IMR-90 (cell line): ENCODE results near the gene TNK2. TPM values are rescaled to one million over a fixed set of nuclear protein-coding genes. Genes with fewer than 3 reads are reported as not detected.

ENCODE experiments used
- ATAC-seq: fragments of 200-7000 bp; cut with Tn5 transposase; 2 replicates; pipeline ENCODE4 v1.9.1; 2020; ENCODE audit warnings: low read depth, mild to moderate bottlenecking, moderate library complexity
- BruUV-seq: library from RNA; stranded (reverse); fragments of 400-500 nt; replicated peaks from 2 replicates; lab custom pipeline; 2021; lab: Mats Ljungman, UMichigan
- CTCF ChIA-PET: fragments of 300-600 bp; formaldehyde crosslinking; extraction: SDS; loops from one replicate; lab custom pipeline; 2021; ENCODE audit warnings: antibody characterized with exemption; lab: Yijun Ruan, JAX
- POLR2A ChIA-PET: fragments of 300-600 bp; sonication (Branson Sonifier 250); formaldehyde crosslinking; loops from one replicate; lab custom pipeline; 2022; ENCODE audit warnings: antibody characterized with exemption; ENCODE audit not compliant: unreplicated experiment; lab: Charles Lee
- DNase-seq: peaks from one replicate; pipeline ENCODE4 v3.0.0; 2013
- H2AFZ ChIP-seq: replicated peaks from 2 replicates; pipeline ENCODE3; 2013; ENCODE audit warnings: low read length, mild to moderate bottlenecking; ENCODE audit not compliant: poor library complexity
- H2AK5ac ChIP-seq: 2 replicates; pipeline ENCODE4 v1.6.1; 2013; ENCODE audit warnings: low read depth, low read length, inconsistent platforms
- H2AK9ac ChIP-seq: replicated peaks from 2 replicates; pipeline ENCODE3; 2013; ENCODE audit warnings: mild to moderate bottlenecking, low read depth, low read length, moderate library complexity; ENCODE audit not compliant: poor library complexity
- H2BK120ac ChIP-seq: 2 replicates; pipeline ENCODE4 v1.6.1; 2013; ENCODE audit warnings: low read depth, low read length, inconsistent platforms
- H2BK15ac ChIP-seq: 3 replicates; pipeline ENCODE4 v1.6.1; 2013; ENCODE audit warnings: low read depth, low read length, inconsistent platforms
- H2BK20ac ChIP-seq: 2 replicates; pipeline ENCODE4 v1.6.1; 2013; ENCODE audit warnings: low read depth, mild to moderate bottlenecking, inconsistent platforms, low read length, moderate library complexity
- H2BK5ac ChIP-seq: 2 replicates; pipeline ENCODE4 v1.6.1; 2013; ENCODE audit warnings: mild to moderate bottlenecking, low read depth, low read length, inconsistent platforms; ENCODE audit not compliant: poor library complexity, severe bottlenecking
- H3K14ac ChIP-seq: replicated peaks from 2 replicates; pipeline ENCODE4 v1.6.1; 2013; ENCODE audit warnings: low read depth, low read length, inconsistent platforms
- H3K18ac ChIP-seq: 2 replicates; pipeline ENCODE4 v1.6.1; 2013; ENCODE audit warnings: low read depth, low read length, control low read depth
- H3K23ac ChIP-seq: 2 replicates; pipeline ENCODE4 v1.6.1; 2013; ENCODE audit warnings: low read depth, low read length, inconsistent platforms
- H3K27ac ChIP-seq: 2 replicates; pipeline ENCODE4 v1.5.1; 2013; ENCODE audit warnings: mild to moderate bottlenecking, control low read depth, low read length; ENCODE audit not compliant: insufficient read depth
- H3K27me3 ChIP-seq: 2 replicates; pipeline ENCODE4 v1.6.1; 2013; ENCODE audit warnings: low read length; ENCODE audit not compliant: control insufficient read depth, insufficient read depth
- H3K36me3 ChIP-seq: 2 replicates; pipeline ENCODE4 v1.6.1; 2013; ENCODE audit warnings: low read length, mixed read lengths; ENCODE audit not compliant: control insufficient read depth, insufficient read depth
- H3K4ac ChIP-seq: 2 replicates; pipeline ENCODE4 v1.6.1; 2013; ENCODE audit warnings: low read depth, low read length, inconsistent platforms
- H3K4me1 ChIP-seq: 2 replicates; pipeline ENCODE4 v1.6.1; 2013; ENCODE audit warnings: low read length, mixed read lengths; ENCODE audit not compliant: control insufficient read depth, insufficient read depth
- H3K4me2 ChIP-seq: 2 replicates; pipeline ENCODE4 v1.6.1; 2013; ENCODE audit warnings: low read depth, mild to moderate bottlenecking, control low read depth, low read length, moderate library complexity
- H3K4me3 ChIP-seq: 2 replicates; pipeline ENCODE4 v1.5.1; 2013; ENCODE audit warnings: low read depth, mild to moderate bottlenecking, control low read depth, low read length, moderate library complexity; ENCODE audit not compliant: insufficient read depth
- H3K56ac ChIP-seq: 2 replicates; pipeline ENCODE4 v1.6.1; 2013; ENCODE audit warnings: low read length, inconsistent platforms; ENCODE audit not compliant: insufficient read depth; ENCODE audit errors: extremely low read depth
- H3K79me1 ChIP-seq, 2 experiments: 2 replicates each; pipeline ENCODE4 v1.6.1; 2013; ENCODE audit warnings: low read length in 2 of 2, inconsistent platforms in 1 of 2, low read depth in 1 of 2
- H3K9ac ChIP-seq: 2 replicates; pipeline ENCODE4 v1.6.1; 2013; ENCODE audit warnings: low read depth, low read length, control low read depth
- H3K9me1 ChIP-seq: 2 replicates; pipeline ENCODE4 v1.6.1; 2013; ENCODE audit warnings: low read length, inconsistent platforms; ENCODE audit not compliant: insufficient read depth
- H3K9me3 ChIP-seq: 2 replicates; pipeline ENCODE4 v1.6.1; 2013; ENCODE audit warnings: low read length; ENCODE audit not compliant: control insufficient read depth, insufficient read depth
- H4K20me1 ChIP-seq: 2 replicates; pipeline ENCODE4 v1.6.1; 2013; ENCODE audit warnings: low read length, inconsistent platforms; ENCODE audit not compliant: insufficient read depth
- H4K5ac ChIP-seq: 2 replicates; pipeline ENCODE4 v1.6.1; 2013; ENCODE audit warnings: mild to moderate bottlenecking, low read depth, low read length, control low read depth
- H4K8ac ChIP-seq, 2 experiments: 2 replicates each; pipeline ENCODE4 v1.6.1; 2013; ENCODE audit warnings: low read depth in 2 of 2, low read length in 2 of 2, control low read depth in 1 of 2, inconsistent platforms in 1 of 2
- H4K91ac ChIP-seq: 2 replicates; pipeline ENCODE4 v1.6.1; 2013; ENCODE audit warnings: low read depth, low read length, inconsistent platforms; ENCODE audit not compliant: insufficient read depth
- RAD21 ChIP-seq: IDR thresholded peaks from 2 replicates; pipeline ENCODE4 v1.6.1; 2012; ENCODE audit warnings: low read length, improper control_type of control experiment
- WGBS, 2 experiments: methylation state at CpG; one replicate each; pipeline versions ENCODE4 v1.1.5 to v1.1.7; 2013; ENCODE audit warnings: missing lambda C conversion rate in 2 of 2; ENCODE audit not compliant: insufficient read length in 1 of 2; ENCODE audit errors: extremely low coverage in 2 of 2; 5-methylcytosine and 5-hydroxymethylcytosine counted together
- dilution Hi-C: fragments of 300-500 bp; cut with HindIII; formaldehyde crosslinking; loops from one replicate; pipeline ENCODE4 v1.14.3; 2018; ENCODE audit warnings: low sequenced_read_pairs; ENCODE audit not compliant: unreplicated experiment
- in situ Hi-C: fragments of 300-500 bp; cut with MboI; formaldehyde crosslinking; loops from 3 replicates; pipeline ENCODE4 v1.14.3; 2019; ENCODE audit warnings: low sequenced_read_pairs, inconsistent platforms, mixed read lengths
- intact Hi-C: fragments of 100-400 bp; cut with micrococcal nuclease; formaldehyde crosslinking; loops from 2 replicates; pipeline ENCODE4 v1.10.0; 2022
- polyA plus RNA-seq, 3 experiments: library from polyadenylated mRNA; depleted of rRNA; stranded (reverse); fragments of >200 nt; gene quantifications; 2 replicates each; pipeline ENCODE4 v1.2.3, GENCODE V29; 2012; ENCODE audit warnings: low replicate concordance in 1 of 3
- total RNA-seq: library from RNA; depleted of rRNA; stranded (reverse); fragments of >200 nt; gene quantifications from 2 replicates; pipeline ENCODE4 v1.2.3, GENCODE V29; 2012
- TF ChIP-seq, protein P1 (sequence below): fragments of 150-350 bp; IDR thresholded peaks from 2 replicates; pipeline ENCODE4 v1.6.1; 2017; ENCODE audit warnings: mild to moderate bottlenecking, antibody characterized with exemption, low read length, low read depth

TNK2 gene
- total and polyA plus RNA-seq, 2 of the 4 experiments (the other 2 are of a cell fraction) = 2.2 to 13.8 TPM

DNA sequence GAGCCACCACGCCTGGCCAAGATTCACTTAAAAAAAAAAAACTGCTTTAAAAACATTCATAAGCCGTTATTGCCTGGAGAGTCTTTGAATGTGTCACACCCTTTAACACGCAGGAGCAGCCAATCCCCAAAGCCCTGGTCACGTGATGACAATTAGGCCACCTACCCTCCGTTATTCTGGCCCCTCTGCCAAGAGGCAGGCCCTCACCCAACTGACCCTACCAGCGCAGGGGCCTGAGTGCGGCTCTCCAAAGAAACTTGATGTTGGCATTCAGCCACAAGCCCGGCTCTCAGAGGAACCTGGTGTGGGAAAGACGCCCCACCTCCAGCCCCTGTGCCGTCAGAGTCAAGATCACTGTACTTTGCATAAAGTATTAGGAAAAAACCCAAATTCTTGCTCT is 85.1 kb downstream of the TNK2 start:
- Histone ChIP-seq H2AK9ac (no peak overlapping the region), H2BK20ac (no peak overlapping the region), H3K36me3 (no peaks in the 10 kb centered on the region), H2BK15ac (no peak overlapping the region), H2BK120ac (no peak overlapping the region), H3K9ac (no peak overlapping the region), H3K27ac (no peak overlapping the region), H3K4me2 (no peak overlapping the region), H3K9me3 (no peaks in the 10 kb centered on the region), H4K5ac (no peak overlapping the region), H3K56ac (no peak overlapping the region), H3K27me3 (peaks cover 37% of the 10 kb centered on the region), H3K4ac (no peak overlapping the region), H3K79me1 (no peaks in the 10 kb centered on the region), H3K18ac (no peak overlapping the region), H4K91ac (no peak overlapping the region), H4K8ac (no peak overlapping the region), H2AK5ac (no peak overlapping the region), H3K9me1 (no peaks in the 10 kb centered on the region), H3K14ac (no peak overlapping the region), H3K4me1 (no peaks in the 10 kb centered on the region), H3K23ac (no peak overlapping the region), H3K4me3 (no peak overlapping the region), H2BK5ac (no peak overlapping the region), H2AFZ (no peak overlapping the region), H4K20me1 (no peaks in the 10 kb centered on the region)
- dilution Hi-C loops = no loop called here
- DNase-seq = no peak
- intact Hi-C loops = no loop called here
- no TSS peak for BruUV-seq
- in situ Hi-C loops = no loop called here
- ChIA-PET POLR2A (no interaction called here), CTCF (no interaction called here)
- 44% methylated on average over 2 of the region's 10 CpGs; no CpG with 5 or more reads in 1 of the 2 experiments for WGBS, 2 experiments
- TF ChIP-seq, protein P1, sequence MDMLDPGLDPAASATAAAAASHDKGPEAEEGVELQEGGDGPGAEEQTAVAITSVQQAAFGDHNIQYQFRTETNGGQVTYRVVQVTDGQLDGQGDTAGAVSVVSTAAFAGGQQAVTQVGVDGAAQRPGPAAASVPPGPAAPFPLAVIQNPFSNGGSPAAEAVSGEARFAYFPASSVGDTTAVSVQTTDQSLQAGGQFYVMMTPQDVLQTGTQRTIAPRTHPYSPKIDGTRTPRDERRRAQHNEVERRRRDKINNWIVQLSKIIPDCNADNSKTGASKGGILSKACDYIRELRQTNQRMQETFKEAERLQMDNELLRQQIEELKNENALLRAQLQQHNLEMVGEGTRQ = peak; percentile 19
- no peak for TF ChIP-seq RAD21
- ATAC-seq = no peak
